Epithelial cell of esophagus (primary cell): ENCODE results near the gene BIN1.
"Not testable (repeated sequence)": the region's sequence is repeated elsewhere in the genome, so short reads cannot be mapped to it uniquely, and the experiment has no call there.

Experiments
- DNase-seq: peaks from one replicate; pipeline ENCODE4 v3.0.0; 2010; ENCODE audit warnings: low read depth
- H3K4me3 ChIP-seq: 2 replicates; pipeline ENCODE4 v1.5.1; 2011; ENCODE audit warnings: mild to moderate bottlenecking, low read length, control low read depth
- TF ChIP-seq, protein P1 (sequence below): IDR thresholded peaks from 2 replicates; pipeline ENCODE4 v1.5.1; 2011; ENCODE audit warnings: low read depth, mild to moderate bottlenecking, low read length, control low read depth, inconsistent platforms; ENCODE audit not compliant: insufficient read depth; ENCODE audit errors: missing control alignments

The BIN1 gene

DNA sequence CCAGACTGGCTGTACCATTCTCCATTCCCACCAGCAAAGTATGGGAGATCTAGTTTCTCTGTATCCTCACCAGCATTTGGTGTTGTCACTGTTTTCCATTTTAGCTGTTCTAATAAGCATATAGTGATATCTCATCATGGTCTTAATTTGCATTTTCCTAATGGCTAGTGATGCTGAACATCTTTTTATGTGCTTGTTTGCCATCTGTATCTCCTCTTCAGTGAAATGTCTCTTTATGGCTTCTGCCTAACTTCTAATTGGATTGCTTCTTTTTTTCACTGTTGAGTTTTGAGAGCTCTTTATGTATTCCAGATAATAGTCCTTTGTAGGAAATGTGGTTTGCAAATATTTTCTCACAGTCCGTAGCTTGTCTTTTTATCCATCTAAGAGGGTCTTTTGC lies 18.9 kb upstream of the BIN1 start:
- H3K4me3 ChIP-seq: no peak overlapping the region
- TF ChIP-seq, protein P1, sequence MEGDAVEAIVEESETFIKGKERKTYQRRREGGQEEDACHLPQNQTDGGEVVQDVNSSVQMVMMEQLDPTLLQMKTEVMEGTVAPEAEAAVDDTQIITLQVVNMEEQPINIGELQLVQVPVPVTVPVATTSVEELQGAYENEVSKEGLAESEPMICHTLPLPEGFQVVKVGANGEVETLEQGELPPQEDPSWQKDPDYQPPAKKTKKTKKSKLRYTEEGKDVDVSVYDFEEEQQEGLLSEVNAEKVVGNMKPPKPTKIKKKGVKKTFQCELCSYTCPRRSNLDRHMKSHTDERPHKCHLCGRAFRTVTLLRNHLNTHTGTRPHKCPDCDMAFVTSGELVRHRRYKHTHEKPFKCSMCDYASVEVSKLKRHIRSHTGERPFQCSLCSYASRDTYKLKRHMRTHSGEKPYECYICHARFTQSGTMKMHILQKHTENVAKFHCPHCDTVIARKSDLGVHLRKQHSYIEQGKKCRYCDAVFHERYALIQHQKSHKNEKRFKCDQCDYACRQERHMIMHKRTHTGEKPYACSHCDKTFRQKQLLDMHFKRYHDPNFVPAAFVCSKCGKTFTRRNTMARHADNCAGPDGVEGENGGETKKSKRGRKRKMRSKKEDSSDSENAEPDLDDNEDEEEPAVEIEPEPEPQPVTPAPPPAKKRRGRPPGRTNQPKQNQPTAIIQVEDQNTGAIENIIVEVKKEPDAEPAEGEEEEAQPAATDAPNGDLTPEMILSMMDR: no peak
- no peak for DNase-seq

DNA sequence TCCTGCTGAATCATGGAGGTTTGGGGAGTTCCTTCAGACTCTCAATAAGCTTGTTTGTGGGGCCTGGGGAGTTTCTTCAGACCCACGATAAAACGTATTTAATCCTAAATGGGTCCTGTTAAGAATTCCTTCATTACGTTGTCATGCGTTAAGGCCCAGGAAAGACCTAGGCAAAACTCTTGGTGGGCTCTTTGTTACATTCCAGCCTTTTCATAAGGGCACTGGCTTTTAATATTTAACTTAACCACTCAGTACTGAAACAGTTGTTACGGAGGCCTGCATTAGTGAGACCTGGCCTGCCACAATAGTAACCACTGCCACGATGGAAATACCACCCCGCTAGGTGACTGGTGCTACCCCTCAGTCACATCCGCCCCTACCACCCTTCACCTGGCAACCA lies 17.5 kb upstream of the BIN1 start:
- TF ChIP-seq, protein P1: no peak
- no peak overlapping the region for H3K4me3 ChIP-seq
- no peak for DNase-seq

DNA sequence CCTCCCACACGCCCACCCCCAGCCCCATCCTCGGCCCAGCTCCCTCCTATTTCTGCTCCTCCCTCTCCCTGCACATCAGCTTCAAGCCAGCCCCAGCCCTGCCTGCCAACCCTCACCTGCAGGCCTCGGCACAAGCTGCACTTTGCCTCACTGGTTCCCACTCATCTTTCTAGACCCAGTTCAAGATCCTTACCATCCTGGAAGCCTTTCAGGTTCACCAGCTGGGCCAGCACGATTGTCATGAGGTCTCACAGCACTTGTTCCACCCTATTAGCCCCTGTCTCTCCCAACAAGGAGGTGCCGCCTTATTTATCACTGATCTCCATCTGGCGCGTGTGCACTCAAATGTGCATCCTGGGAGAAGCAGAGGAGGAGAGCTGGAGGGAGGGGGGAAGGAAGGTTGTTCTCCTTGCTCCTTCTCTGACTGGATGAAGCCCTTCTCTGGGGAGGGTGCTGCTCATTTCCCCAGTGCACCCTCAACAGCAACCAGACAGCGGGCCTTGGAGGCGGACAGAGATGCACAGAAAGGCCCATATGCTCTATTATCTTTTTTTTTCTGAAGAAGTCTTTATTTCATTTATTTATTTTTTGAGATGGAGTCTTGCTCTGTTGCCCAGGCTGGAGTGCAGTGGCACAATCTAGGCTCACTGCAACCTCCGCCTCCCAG lies 15.5 kb upstream of the BIN1 start:
- H3K4me3 ChIP-seq: no peak overlapping the region
- DNase-seq: no peak
- TF ChIP-seq, protein P1: no peak

DNA sequence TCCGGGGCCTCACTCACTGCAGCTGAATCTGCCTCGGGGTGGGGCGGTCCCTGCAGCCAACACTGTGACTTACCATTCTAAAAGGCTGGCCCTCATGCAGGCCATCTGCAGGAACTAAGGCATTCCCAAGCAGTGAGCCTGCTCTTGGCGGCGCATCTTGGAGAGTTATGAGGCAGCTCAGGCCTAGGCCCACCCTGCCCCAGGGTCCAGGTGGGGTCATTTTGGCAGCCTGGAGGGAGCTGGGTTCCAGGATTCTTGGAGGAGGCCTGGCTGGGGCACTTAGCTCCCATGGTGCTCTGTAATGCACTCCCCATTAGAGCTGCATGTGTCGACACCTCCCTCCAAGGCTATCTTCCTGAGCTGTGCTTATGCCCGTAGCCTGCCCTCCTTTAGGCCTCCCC lies 14.8 kb upstream of the BIN1 start:
- TF ChIP-seq, protein P1: no peak
- H3K4me3 ChIP-seq: no peak overlapping the region
- DNase-seq: no peak

DNA sequence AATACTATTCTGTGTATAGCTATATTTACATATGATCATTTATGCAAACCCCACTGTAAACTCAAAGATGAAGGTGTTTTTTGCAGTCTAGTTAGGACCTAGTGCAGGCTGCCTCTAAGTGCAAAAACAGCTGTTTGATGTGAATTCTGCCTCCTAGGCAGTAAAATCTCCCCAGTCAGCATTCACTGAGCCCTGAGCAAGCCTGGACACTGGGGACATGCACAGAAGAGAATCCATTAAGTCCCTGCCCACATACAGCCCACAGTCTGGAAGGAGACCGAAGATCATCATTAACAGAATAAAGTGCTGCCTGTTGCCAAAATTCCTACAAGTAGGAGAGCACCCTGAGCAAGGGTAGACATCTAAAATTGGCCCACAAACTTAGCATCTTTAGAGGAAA lies 14.4 kb upstream of the BIN1 start:
- DNase-seq: no peak
- no peak overlapping the region for H3K4me3 ChIP-seq
- TF ChIP-seq, protein P1: no peak

DNA sequence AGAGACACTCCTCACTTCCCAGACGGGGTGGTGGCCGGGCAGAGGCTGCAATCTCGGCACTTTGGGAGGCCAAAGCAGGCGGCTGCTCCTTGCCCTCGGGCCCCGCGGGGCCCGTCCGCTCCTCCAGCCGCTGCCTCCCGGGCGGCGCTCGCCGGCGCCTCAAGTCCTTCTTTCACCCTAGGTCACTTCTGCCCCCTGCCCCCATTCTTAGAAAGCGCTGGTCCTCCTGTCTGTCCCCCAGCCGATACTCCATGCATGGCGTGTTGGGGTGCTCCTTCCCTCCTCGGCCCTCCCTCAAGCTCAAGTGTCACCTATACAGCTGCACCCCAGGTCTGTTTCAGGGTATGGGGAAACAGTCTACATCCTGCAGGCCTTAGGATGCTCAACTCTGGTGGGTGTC lies 13.5 kb upstream of the BIN1 start:
- not testable (repeated sequence) for H3K4me3 ChIP-seq, DNase-seq

DNA sequence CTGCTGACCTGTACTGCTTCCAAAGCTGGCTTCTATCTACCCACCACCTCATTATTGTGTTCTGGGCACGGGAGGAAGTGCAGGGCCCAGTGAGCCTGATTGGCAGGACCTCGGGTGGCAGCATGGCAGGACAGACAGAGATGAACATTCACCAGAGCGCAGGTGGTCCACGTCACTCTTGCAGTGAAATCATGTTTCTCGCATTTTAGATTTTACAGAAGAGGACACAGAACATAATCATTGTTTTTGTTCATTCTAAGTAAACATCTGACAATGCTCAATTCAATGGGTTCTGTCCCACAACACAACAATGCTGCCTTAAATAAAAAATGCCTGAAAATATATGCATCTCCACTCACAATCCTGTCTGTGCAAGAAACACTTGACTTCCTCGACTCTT lies 11.5 kb upstream of the BIN1 start:
- no peak for DNase-seq
- H3K4me3 ChIP-seq: no peak overlapping the region
- TF ChIP-seq, protein P1: no peak
